Ovary (tissue), 9 donors: ENCODE results near the gene PACC1. TPM values are rescaled to one million over a fixed set of nuclear protein-coding genes. Genes with fewer than 3 reads are reported as not detected.

Experiments
- DNase-seq, 5 donors: peaks; one replicate each; pipeline ENCODE4 v3.0.0-alpha.2; 2019 to 2020
- H3K27ac ChIP-seq, 2 donors: fragments of 200-600 bp; one replicate each; pipeline versions ENCODE4 v1.5.1 to v1.8.0; 2019 to 2022
- H3K27me3 ChIP-seq: fragments of 200-600 bp; one replicate; pipeline ENCODE4 v1.8.0; 2022
- H3K36me3 ChIP-seq: fragments of 200-600 bp; sonication (generic); one replicate; pipeline ENCODE4 v1.5.1; 2019
- H3K4me1 ChIP-seq: one replicate; pipeline ENCODE4 v1.8.1; 2013; ENCODE audit warnings: mild to moderate bottlenecking, moderate library complexity; ENCODE audit not compliant: insufficient read depth
- H3K4me3 ChIP-seq: fragments of 200-600 bp; sonication (generic); one replicate; pipeline ENCODE4 v1.5.1; 2017
- H3K9me3 ChIP-seq, 2 donors: fragments of 200-600 bp in 1 of 2; sonication (generic) in 1 of 2; one replicate each; pipeline versions ENCODE4 v1.5.1 to v1.8.1; 2013 to 2019; ENCODE audit warnings: mild to moderate bottlenecking in 1 of 2, moderate library complexity in 1 of 2
- EP300 ChIP-seq: sonication (generic); formaldehyde crosslinking; IDR thresholded peaks from one replicate; pipeline ENCODE4 v1.6.1; 2017; ENCODE audit warnings: antibody characterized with exemption
- POLR2A ChIP-seq: fragments of 450-650 bp; IDR thresholded peaks from one replicate; pipeline ENCODE4 v1.6.1; 2017; ENCODE audit warnings: antibody characterized with exemption, mild to moderate bottlenecking, moderate library complexity
- WGBS, 3 donors: extraction: QIAGEN DNeasy Blood & Tissue Kit in 1 of 3; methylation state at CpG; one replicate each; pipeline versions ENCODE4 v1.1.5 to v1.1.7; 2013 to 2017; 5-methylcytosine and 5-hydroxymethylcytosine counted together
- intact Hi-C, 4 donors: fragments of 100-400 bp; cut with DNase I; formaldehyde crosslinking; loops; one replicate each; pipeline versions ENCODE4 v1.11.0 to v1.15.1; 2022 to 2023
- polyA plus RNA-seq, 2 donors: library from polyadenylated mRNA; stranded (reverse); fragments of 200-250 nt in 1 of 2; fragments of 350-450 nt in 1 of 2; fragmentation: Illumina TruSeq in 1 of 2; extraction: RNeasy Lipid Tissue Mini Kit (QIAGEN cat#74804) in 1 of 2; gene quantifications; one replicate each; pipeline ENCODE4 v1.2.3, GENCODE V29; 2013 to 2014
- total RNA-seq, 7 donors: library from RNA; depleted of rRNA in 2 of 7; stranded (reverse); fragments of >200 nt in 2 of 7; fragmentation: NEBNext Ultra II Directional in 3 of 7; extraction: Animal tissue kit (Norgen Biotek cat#: 25700) in 3 of 7; gene quantifications; one replicate each; pipeline versions ENCODE4 v1.1.0 to v1.2.4, GENCODE V29; 2016 to 2023
- TF ChIP-seq, protein P1 (sequence below), 3 donors: fragments of 450-650 bp in 2 of 3; fragments of 200-600 bp in 1 of 3; IDR thresholded peaks; one replicate each; pipeline versions ENCODE4 v1.5.1 to v1.8.0; 2016 to 2022; ENCODE audit warnings: antibody characterized with exemption in 3 of 3, mild to moderate bottlenecking in 1 of 3
- donor health status: DM: no; HTN: no; CAD: no; lungs with moderate emphysema.
- donor health status: DM: no; HTN: no; CAD: no.
- donor health status: Bipolar disorder and iron deficiency.
- donor health status: DM: yes; HTN: yes; CAD: no.
- donor health status: DM: no; HTN: no; CAD: no.
- donor health status: DM: yes; HTN: yes; CAD: no.

The PACC1 gene
- total and polyA plus RNA-seq, 9 donors = 1.9 to 9.5 (median 2.9) TPM

- intact Hi-C loops = no loop called here
- Histone ChIP-seq H3K36me3 (no peaks in the 10 kb centered on the region), H3K9me3 (no peaks in the 10 kb centered on the region), H3K27ac (no peak overlapping the region), H3K4me3 (no peak overlapping the region), H3K27me3 (no peaks in the 10 kb centered on the region), H3K4me1 (no peaks in the 10 kb centered on the region)
- TF ChIP-seq POLR2A = no peak
- TF ChIP-seq, protein P1, sequence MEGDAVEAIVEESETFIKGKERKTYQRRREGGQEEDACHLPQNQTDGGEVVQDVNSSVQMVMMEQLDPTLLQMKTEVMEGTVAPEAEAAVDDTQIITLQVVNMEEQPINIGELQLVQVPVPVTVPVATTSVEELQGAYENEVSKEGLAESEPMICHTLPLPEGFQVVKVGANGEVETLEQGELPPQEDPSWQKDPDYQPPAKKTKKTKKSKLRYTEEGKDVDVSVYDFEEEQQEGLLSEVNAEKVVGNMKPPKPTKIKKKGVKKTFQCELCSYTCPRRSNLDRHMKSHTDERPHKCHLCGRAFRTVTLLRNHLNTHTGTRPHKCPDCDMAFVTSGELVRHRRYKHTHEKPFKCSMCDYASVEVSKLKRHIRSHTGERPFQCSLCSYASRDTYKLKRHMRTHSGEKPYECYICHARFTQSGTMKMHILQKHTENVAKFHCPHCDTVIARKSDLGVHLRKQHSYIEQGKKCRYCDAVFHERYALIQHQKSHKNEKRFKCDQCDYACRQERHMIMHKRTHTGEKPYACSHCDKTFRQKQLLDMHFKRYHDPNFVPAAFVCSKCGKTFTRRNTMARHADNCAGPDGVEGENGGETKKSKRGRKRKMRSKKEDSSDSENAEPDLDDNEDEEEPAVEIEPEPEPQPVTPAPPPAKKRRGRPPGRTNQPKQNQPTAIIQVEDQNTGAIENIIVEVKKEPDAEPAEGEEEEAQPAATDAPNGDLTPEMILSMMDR (IDR thresholded peaks at IDR 0.05) = no peak
- TF ChIP-seq EP300 = no peak
- peak in 1 of 5 donors; percentile 19 for DNase-seq
- 60 to 68% (median 68%) methylated on average over 8 of the region's 8 CpGs for WGBS, 3 donors
Observed at GRCh38 chr1:212446333-212446732, 31.6 kb upstream of the PACC1 start.

DNA sequence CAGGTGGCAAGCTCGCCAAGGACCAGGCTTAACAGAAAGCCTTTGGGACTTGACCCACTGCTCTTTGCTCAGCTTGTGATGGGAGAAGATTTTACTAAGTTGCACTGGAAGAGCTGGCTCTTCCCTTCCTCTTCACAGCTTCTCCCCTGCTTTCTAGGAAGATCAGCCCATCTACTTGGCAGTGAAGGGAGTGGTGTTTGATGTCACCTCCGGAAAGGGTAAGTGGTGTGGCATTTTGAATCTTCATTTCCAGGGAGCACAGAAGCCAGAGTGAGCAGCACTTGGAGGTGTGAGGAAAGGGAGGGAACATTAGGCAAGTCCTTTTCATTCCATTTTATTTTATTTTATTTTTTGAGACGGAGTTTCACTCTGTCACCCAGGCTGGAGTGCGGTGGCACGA is 27.7 kb upstream of the PACC1 start:
- Histone ChIP-seq H3K4me3 (no peak overlapping the region), H3K4me1 (no peaks in the 10 kb centered on the region), H3K36me3 (no peaks in the 10 kb centered on the region), H3K9me3 (no peaks in the 10 kb centered on the region), H3K27me3 (no peaks in the 10 kb centered on the region), H3K27ac (no peak overlapping the region)
- 94 to 95% (median 95%) methylated on average over 5 of the region's 5 CpGs for WGBS, 3 donors
- DNase-seq = no peak
- TF ChIP-seq POLR2A (no peak), EP300 (no peak)
- TF ChIP-seq, protein P1 (IDR thresholded peaks at IDR 0.05) = no peak
- intact Hi-C loops = no loop called here

GRCh38 chr1:212440419-212440818 is 25.7 kb upstream of the PACC1 start:
- no peaks in the 10 kb centered on the region for H3K9me3 ChIP-seq
- TF ChIP-seq, protein P1 (IDR thresholded peaks at IDR 0.05) = no peak
- no peak for TF ChIP-seq POLR2A
- TF ChIP-seq EP300 = no peak
- DNase-seq = no peak
- 69 to 77% (median 76%) methylated on average over 9 of the region's 9 CpGs for WGBS, 3 donors
- intact Hi-C loops = no loop called here
- no peaks in the 10 kb centered on the region for H3K27me3 ChIP-seq
- no peaks in the 10 kb centered on the region for H3K4me1 ChIP-seq
- no peak overlapping the region for H3K4me3 ChIP-seq
- H3K36me3 ChIP-seq = no peaks in the 10 kb centered on the region
- H3K27ac ChIP-seq = no peak overlapping the region

GRCh38 chr1:212438831-212439237 is 24.1 kb upstream of the PACC1 start:
- WGBS, 3 donors = 92 to 98% (median 95%) methylated on average over 2 of the region's 2 CpGs
- H3K9me3 ChIP-seq = no peaks in the 10 kb centered on the region
- intact Hi-C loops = no loop called here
- H3K4me3 ChIP-seq = no peak overlapping the region
- no peak for DNase-seq
- H3K4me1 ChIP-seq = peaks cover 6% of the 10 kb centered on the region
- no peaks in the 10 kb centered on the region for H3K27me3 ChIP-seq
- no peak overlapping the region for H3K27ac ChIP-seq
- TF ChIP-seq POLR2A = no peak
- TF ChIP-seq, protein P1 (IDR thresholded peaks at IDR 0.05) = no peak
- TF ChIP-seq EP300 = no peak
- no peaks in the 10 kb centered on the region for H3K36me3 ChIP-seq
